Stimulated activated CD8-positive, alpha-beta memory T cell treated with anti-CD3 and anti-CD28 coated beads, Interleukin-7, amount 100 ng/mL, for 4 hours (primary cell): Measurements from ENCODE around the gene TBX18.

Experiments used
- DNase-seq, 2 donors: peaks; one replicate each; pipeline ENCODE4 v3.0.0-alpha.2; 2020; ENCODE audit warnings: low read depth in 2 of 2

The TBX18 gene

DNA sequence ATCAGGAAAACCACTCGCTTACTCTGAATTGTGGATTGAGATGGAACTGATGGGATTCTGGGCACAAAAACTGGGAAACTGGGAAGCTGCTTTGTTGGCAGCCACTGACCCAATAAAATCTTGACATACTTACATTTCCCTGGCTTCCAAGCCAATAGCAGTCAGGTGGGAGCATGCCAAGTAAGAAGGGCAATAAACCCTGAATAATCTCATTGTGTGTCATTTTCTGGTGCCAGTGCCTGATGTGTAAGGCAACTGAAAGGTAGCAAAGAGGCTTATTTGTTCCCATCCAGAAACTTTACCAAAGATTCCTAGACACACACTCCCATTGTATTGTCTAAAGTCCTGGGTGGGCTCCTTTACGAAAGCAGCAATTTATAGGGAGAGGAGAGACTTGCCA, 93.2 kb downstream of the TBX18 start:
- DNase-seq: no peak

DNA sequence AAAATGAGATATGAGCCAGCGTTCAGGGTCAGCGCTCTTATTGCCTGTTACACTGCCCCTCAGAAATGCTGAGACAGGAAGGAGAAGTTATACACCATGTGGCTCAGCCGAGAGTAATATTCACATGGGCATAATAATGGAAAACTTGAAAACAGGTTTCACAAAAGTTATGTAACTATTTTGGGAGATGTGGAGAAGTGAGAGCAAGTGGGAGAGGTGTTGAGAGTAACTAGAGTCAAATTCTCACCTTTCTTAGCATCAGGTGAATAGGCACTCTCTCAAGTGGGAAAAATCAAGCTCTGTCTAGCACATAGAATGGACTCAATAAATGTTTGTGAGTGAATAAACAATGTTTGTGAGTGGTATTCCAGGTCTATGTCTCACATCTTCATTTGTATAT, 94.5 kb downstream of the TBX18 start:
- no peak for DNase-seq

DNA sequence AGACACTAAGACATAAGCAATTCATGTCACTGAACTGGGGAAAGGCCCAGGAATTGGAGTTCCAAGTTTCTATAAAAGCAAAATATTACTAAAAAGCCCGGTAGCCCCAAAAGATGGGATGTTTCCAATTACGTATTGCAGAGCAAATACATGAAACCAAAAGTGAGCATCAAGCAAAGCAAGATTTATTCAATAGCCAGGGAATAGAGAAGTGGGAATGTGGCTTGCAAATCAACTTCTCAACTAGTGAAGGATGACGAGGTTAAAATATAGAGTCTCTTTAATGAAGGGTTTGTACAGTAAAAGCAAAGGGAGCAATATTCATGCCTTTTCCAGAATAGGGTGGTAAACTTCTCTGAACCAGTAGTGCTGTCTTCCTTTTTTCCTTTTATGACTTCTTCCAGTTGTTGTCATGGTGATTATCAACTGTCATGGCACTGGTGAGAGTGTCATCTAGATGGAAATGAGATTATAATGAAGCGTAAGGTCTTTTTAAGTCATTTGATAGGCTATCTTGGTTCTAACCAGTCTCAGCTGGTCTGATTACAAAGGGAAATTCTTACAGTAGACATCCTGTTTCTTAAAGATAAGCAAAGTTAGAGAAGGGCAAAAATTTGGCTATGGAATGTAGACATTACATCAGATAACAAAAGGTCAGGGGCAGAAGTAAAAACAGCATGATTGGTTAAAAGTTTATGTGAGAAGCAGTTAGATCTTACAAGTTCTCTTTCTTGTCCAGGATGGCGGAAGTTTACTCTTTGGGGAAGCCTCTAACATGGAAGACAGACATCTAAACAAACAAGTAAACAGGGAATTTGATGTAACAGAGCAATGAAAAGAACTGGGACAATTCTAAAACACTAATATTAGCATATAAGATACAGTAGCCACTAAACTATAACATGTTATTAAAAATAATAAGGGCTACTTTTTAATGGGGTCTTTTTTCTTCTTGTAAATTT, 96.9 kb downstream of the TBX18 start:
- no peak for DNase-seq

DNA sequence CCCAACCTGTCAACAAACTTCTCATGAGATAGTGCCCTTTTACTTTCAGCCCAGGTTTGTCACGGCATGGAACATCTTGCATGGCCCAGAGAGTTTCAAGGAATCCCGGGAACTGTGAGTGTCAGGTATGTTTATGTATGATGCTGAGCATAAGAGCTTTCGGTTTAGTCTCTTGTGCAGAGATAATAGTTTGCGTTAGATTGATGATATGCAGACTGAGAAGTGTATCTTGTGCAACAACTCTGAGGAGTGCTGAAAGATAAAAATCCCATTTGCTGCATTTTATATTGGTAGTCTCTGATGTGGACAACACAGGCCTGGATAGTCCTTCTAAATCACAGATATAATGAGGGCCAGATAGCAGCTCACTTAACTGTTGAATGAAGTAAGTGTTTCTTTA, 99.0 kb downstream of the TBX18 start:
- DNase-seq: no peak

DNA sequence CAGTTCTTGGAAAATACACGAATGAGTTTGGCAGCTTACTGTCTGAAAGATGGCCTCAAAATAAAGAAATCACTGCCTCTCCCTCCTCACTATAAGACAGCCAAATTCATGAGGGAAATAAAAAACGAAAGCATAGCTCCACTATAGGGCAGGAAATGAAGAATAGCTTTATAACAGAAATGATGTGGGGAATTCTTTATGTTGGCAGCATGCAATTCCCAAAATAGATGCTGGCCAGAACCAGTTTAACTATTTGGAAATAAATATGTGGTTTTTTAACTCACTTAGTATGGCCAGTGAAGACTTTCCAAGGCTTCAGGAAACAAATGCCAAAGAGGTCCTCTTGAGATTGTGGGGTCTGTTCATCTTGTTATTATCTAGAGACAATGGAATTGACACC, 100.5 kb downstream of the TBX18 start:
- no peak for DNase-seq

DNA sequence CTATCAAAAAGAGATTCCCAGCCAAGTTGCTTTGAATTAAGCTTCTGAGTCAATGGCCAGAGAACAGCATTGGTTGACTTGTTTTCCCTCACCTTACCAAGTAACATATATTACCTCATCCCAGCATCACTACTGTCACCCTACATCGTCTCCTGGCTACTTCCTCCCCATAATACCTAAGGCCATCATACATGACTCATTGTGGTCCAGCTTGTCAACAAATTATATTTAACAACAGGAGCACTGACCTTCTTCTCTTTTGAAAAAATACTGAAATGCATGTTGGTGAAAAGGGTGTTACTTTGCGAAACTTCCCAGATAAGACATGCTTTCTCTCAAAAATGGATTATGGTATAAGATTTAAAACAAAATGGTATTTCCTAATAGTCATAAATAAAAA, 106.9 kb downstream of the TBX18 start:
- no peak for DNase-seq

DNA sequence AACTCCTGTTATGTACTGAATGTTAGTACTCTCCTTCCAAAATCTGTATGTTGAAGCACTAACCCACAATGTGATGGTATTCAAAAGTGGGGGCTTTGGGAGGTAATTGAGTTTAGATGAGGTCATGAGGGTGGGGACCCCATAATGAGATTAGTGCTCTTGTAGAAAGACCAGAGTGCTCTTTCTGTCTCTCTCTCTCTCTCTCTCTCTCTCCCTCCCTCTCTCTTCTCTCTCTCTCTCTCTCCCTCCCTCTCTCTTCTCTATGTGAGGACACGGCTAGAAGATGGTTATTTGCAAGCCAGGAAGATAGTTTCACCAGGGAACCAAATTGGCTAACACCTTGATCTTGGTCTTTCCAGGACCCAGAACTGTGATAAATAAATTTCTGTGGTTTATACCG, 107.4 kb downstream of the TBX18 start:
- DNase-seq: no peak

DNA sequence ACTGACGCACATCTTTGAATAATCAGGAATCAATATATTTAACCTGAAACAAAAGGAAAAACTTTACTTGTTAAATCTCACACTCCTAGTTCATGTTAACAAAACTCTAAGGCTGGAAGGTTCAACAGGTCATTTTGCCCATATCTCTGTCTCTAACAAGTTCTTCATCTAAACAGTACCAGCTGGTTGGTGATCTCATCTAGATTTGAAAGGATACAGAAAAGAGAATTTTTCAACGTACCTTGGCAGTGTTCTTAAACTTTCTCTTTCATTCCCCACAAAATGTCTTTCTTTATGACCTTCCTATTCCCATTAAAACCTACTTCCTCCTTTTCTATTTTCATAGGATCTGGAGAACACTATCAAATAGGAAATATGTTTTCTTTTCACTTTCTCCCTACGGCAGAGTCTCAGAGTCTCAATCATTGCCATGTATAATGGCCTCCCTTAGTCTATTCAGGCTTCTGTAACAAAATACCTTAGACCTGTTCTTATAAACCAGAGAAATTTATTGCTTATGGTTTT, 111.3 kb downstream of the TBX18 start:
- no peak for DNase-seq

DNA sequence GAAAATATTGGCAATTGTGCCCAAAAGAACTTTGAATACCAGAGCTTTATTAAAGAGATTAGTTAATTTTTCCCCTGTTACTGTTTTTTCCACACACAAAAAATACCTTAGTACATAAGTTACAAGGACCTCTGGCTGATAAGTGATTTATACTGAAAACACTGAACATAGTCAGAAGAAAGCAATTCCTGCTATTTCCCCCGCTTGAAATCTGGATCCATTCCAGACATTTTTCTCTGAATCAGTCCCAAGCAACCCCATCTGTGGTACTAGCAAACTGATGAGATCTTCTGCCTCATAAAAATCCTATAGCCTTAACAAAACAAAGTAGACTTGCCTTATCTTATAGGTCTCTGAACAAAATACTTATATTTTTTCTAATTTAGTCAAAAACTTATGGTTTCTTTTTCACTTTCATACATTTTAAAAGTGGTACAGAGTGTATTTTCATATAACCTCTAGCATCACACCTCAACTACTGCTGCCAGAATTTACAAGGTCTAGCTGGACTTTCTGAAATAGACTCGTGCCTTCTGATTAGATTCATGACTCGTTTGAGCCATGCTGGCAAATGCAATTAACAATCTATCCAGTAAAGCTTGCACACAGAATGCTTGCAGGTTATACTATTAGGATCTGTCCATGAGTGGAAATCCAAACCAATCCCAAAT, 111.9 kb downstream of the TBX18 start:
- no peak for DNase-seq

DNA sequence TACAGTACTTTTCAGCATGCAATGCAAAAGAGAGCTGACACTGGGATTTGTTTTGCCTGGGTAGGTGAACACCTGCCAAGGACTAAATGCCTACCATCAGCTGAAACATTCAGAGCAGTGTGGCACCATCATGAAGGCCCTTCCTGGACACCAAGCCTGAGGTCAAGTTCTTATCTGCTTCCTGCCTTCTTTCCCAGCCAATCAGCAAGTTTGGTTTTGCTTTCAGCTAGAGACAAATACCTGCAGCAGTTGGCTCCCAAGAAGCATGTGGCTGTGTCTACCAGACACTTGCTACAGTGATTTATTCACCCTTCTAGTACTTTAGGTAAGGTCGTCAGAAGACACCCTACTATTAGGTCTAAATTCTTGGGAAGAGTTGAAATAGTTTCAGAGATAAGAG, 112.8 kb downstream of the TBX18 start:
- DNase-seq: no peak

DNA sequence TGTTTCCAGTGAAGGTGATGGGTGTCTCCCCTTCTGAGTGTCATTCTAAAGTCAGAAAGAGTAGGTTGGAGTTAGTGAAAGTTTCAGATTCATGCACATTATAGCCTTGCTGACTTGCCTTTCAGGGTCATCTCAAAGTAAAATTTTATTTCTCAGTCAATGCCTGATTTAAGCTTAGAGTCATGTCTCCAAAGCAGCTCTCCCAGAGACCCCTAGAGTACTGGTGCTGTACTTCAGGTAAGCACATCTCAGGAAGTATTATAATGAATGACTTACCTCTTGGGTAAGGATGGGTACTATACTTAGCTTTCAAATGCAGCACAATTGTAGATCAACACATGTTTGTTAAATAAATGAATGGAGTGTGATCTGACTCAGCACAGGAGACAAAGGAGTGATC, 116.0 kb downstream of the TBX18 start:
- no peak for DNase-seq

DNA sequence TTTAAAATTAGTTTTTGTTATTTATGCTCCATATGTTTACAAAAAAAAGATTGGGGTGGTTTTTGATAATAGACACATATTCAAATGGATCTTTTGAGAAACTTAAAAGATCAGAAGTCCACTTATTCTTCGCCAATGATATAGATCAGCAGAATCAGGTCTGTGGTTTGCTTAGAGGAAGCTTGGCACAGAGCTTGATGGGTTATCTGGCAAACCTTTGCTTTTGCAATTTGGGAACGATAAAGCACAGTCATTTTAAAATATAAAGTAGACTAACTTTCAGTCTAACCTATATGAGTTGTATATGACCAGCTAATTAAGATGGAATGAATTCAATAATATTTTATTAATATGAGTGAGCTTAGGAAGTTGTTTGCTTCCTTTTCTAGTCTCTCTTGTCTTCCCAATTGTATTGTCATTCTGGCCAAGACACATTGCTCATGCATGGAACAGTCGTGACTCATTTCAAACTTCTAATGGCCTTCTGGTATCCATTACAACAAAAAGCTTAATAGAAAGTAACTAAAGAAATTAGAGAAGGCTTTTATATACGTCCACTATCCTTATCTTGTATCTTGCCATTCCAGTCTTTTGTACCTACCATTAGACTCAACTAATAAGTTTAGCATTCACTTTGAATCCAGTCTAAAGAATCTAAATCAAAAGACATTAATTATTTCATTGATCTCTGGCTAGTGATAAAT, 118.7 kb downstream of the TBX18 start:
- no peak for DNase-seq

DNA sequence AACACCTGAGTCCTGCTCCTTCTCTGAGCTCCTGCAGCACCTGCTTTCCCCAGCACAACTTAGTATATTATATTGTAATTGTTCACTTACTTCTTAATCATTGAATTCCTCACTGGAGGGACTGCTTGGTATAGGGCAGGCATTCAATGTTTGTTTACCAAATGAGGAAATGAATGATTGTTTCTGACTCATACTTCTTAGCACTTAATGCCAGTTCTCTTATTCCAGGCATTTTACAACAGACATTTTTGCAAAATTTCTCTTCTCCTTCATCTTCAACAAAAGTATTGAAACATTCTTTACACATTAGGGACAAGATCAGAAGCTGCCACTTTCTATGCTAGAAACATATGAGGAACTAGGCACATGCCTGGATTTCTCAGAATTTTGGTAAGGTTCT, 119.4 kb downstream of the TBX18 start:
- DNase-seq: no peak

DNA sequence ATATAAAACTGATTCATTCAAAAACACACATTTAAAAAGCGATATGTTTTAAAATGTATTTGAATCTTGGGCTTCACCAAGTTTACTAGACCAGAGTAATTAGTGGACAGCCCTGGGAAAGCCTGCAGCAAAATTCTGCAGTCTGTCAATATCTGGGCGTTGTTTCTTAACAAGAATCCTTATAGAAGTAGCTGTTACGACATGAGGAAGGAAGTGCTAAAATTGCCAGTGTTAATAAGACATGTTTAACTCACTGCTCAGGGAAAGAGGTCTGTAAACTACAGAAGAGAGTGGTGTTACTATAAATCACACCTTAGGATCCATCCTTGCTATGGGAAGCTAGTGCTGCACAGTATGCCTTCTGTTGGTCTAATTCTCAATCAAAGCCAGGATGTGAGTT, 120.6 kb downstream of the TBX18 start:
- DNase-seq: no peak

DNA sequence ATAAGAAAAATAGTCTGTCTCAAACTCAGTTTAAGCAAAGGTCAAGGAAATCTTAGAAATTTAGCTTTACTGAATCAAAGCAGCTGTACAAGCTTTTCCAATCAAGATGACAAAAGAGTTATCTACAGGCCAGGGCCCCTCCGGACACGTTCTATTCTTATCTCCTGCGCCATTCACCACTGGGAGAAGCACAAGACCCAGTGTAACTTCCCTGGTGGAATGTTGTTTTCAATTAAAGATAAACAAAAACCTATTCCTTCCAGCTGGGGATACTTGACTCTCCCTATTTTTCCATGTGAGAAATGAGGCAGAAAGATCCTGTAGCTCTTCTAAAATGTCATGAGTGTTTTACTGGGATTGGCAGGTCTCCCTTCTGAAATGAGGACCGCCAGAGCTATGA, 123.3 kb downstream of the TBX18 start:
- DNase-seq: no peak

DNA sequence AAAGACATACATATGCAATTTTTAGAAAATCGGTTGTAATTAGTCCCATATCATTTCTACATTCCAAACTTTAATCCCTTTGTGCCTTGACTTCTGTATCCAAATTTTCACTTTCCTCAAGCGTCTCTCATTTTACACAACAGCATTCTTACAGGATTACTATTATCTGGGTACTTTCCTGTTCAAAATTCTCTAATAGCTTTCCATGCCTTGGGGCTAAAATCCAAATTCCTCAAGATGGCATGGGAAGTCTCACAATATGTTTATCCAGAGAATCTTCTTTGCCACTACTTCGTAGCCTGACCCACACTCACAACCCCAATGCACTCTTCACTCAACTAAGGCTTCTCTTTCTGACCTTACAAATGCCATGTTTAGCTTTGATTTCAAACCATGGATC, 125.0 kb downstream of the TBX18 start:
- DNase-seq: no peak

DNA sequence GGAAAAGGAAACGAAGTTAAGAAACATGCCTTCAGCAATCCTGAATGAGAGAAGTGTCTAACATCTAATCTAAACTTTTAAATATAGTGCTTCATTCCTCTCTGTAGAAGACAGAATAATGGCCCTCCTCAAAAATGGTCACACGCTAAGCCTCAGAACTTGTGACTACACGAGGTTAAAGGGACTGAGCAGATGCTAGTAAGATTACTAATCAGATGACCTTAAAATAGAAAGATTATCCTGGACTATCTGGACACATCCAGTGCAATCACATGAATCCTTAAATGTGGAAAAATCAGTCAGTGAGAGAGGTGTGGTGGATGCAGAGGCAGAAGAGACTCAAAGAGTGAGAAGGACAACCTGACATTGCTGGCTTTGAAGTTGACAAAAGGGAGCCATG, 126.1 kb downstream of the TBX18 start:
- DNase-seq: no peak
